Caco-2 (cell line): ENCODE measurements around the gene TXNL4A. TPM values are rescaled to one million over a fixed set of nuclear protein-coding genes. Genes with fewer than 3 reads are reported as not detected.

Source experiments
- BruUV-seq: library from RNA; stranded (reverse); fragments of 400-500 nt; replicated peaks from 2 replicates; lab custom pipeline; 2021; lab: Mats Ljungman, UMichigan
- CTCF ChIA-PET: fragments of 300-600 bp; sonication (Branson Sonifier 250); formaldehyde crosslinking; loops from one replicate; lab custom pipeline; 2022; ENCODE audit warnings: antibody characterized with exemption; lab: Charles Lee
- POLR2A ChIA-PET: fragments of 300-600 bp; sonication (Branson Sonifier 250); formaldehyde crosslinking; loops from one replicate; lab custom pipeline; 2022; ENCODE audit warnings: antibody characterized with exemption; lab: Charles Lee
- DNase-seq, 2 experiments: peaks; one replicate each; pipeline versions ENCODE4 v3.0.0 to v3.0.0-alpha.2; 2020 to 2022
- H3K27me3 ChIP-seq: replicated peaks from 2 replicates; pipeline ENCODE4 v1.6.0; 2011; ENCODE audit warnings: low read length; ENCODE audit not compliant: control insufficient read depth, insufficient read depth
- H3K36me3 ChIP-seq: 2 replicates; pipeline ENCODE4 v1.5.1; 2011; ENCODE audit warnings: low read length; ENCODE audit not compliant: control insufficient read depth, insufficient read depth
- H3K4me1 ChIP-seq: fragments of 250-450 bp; sonication (Bioruptor Pico); 2 replicates; pipeline ENCODE4 v1.5.1; 2020; ENCODE audit warnings: mild to moderate bottlenecking
- H3K4me3 ChIP-seq: 2 replicates; pipeline ENCODE4 v1.5.1; 2011; ENCODE audit warnings: low read depth, mild to moderate bottlenecking, control low read depth, low read length
- H3K9me3 ChIP-seq: fragments of 250-450 bp; sonication (Bioruptor Pico); 2 replicates; pipeline ENCODE4 v1.5.1; 2020; ENCODE audit warnings: mild to moderate bottlenecking, moderate library complexity
- H3K27ac Mint-ChIP-seq: one replicate; pipeline ENCODE4 v1.8.0; 2022; ENCODE audit warnings: mixed read lengths; ENCODE audit not compliant: unreplicated experiment
- H3K27me3 Mint-ChIP-seq: one replicate; pipeline ENCODE4 v1.8.0; 2022; ENCODE audit warnings: mixed read lengths; ENCODE audit not compliant: insufficient read depth, unreplicated experiment
- H3K36me3 Mint-ChIP-seq: one replicate; pipeline ENCODE4 v1.8.0; 2022; ENCODE audit warnings: mild to moderate bottlenecking, mixed read lengths; ENCODE audit not compliant: insufficient read depth, unreplicated experiment
- H3K4me1 Mint-ChIP-seq: one replicate; pipeline ENCODE4 v1.8.0; 2022; ENCODE audit warnings: low read depth, mixed read lengths; ENCODE audit not compliant: unreplicated experiment
- H3K4me3 Mint-ChIP-seq: one replicate; pipeline ENCODE4 v1.8.0; 2022; ENCODE audit warnings: mild to moderate bottlenecking, moderate library complexity, mixed read lengths; ENCODE audit not compliant: unreplicated experiment
- H3K9me3 Mint-ChIP-seq: one replicate; pipeline ENCODE4 v1.8.0; 2022; ENCODE audit warnings: mixed read lengths; ENCODE audit not compliant: unreplicated experiment
- intact Hi-C: fragments of 100-400 bp; cut with micrococcal nuclease; formaldehyde crosslinking; loops from one replicate; pipeline ENCODE4 v1.10.0; 2022; ENCODE audit not compliant: unreplicated experiment
- total RNA-seq: library from RNA; stranded (reverse); gene quantifications from 2 replicates; pipeline ENCODE4 v1.2.3, GENCODE V29; 2022
- TF ChIP-seq, protein P1 (sequence below), 2 experiments: fragments of 200-600 bp in 1 of 2; IDR thresholded peaks; 1 replicate in 1 of 2; 2 replicates in 1 of 2; pipeline versions ENCODE4 v1.5.1 to v1.8.0; 2011 to 2022; ENCODE audit warnings: antibody characterized with exemption in 1 of 2, control low read depth in 1 of 2, inconsistent platforms in 1 of 2, low read depth in 1 of 2, low read length in 1 of 2, mild to moderate bottlenecking in 1 of 2, moderate library complexity in 1 of 2; ENCODE audit not compliant: insufficient read depth in 1 of 2, severe bottlenecking in 1 of 2, unreplicated experiment in 1 of 2

TXNL4A gene
- total RNA-seq, 1 experiment from 2014 or later, result 83.3 TPM

DNA sequence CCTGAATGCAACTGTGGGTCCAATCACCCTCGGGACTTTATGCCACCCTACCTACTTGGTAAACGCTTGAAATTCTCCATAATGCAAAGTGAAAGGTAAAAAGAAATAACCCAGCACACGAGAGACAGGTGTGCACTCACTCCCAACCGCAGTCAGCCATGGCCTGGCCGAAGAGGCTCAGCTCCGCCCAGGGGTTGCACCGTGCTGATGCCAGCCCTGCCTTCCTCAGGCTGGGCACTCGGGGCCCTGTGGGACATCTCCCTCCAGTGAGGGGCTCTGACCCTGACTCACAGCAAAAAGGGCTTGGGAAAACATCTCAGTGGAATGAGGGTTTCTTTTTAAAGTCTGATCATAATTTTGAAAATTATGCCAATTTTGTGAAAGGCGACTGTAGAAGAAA lies 50.2 kb downstream of the TXNL4A start:
- no peaks in the 10 kb centered on the region for H3K9me3 ChIP-seq
- peaks cover 8% of the 10 kb centered on the region for H3K36me3 Mint-ChIP-seq
- ChIA-PET CTCF (no interaction called here), POLR2A (no interaction called here)
- no peak overlapping the region for H3K4me3 ChIP-seq
- intact Hi-C loops, result no loop called here
- no peaks in the 10 kb centered on the region for H3K27me3 Mint-ChIP-seq
- no peak overlapping the region for H3K4me3 Mint-ChIP-seq
- no peaks in the 10 kb centered on the region for H3K27me3 ChIP-seq
- TF ChIP-seq, protein P1, sequence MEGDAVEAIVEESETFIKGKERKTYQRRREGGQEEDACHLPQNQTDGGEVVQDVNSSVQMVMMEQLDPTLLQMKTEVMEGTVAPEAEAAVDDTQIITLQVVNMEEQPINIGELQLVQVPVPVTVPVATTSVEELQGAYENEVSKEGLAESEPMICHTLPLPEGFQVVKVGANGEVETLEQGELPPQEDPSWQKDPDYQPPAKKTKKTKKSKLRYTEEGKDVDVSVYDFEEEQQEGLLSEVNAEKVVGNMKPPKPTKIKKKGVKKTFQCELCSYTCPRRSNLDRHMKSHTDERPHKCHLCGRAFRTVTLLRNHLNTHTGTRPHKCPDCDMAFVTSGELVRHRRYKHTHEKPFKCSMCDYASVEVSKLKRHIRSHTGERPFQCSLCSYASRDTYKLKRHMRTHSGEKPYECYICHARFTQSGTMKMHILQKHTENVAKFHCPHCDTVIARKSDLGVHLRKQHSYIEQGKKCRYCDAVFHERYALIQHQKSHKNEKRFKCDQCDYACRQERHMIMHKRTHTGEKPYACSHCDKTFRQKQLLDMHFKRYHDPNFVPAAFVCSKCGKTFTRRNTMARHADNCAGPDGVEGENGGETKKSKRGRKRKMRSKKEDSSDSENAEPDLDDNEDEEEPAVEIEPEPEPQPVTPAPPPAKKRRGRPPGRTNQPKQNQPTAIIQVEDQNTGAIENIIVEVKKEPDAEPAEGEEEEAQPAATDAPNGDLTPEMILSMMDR (IDR thresholded peaks at IDR 0.05; ENCODE audit: insufficient read depth in 1 of 2, low read depth in 1 of 2, low read length in 1 of 2, severe bottlenecking in 1 of 2, unreplicated experiment in 1 of 2), result no peak
- peaks cover 11% of the 10 kb centered on the region for H3K4me1 ChIP-seq
- peaks cover 7% of the 10 kb centered on the region for H3K4me1 Mint-ChIP-seq
- H3K27ac Mint-ChIP-seq, result no peak overlapping the region
- no peak for DNase-seq
- H3K36me3 ChIP-seq, result no peaks in the 10 kb centered on the region
- H3K9me3 Mint-ChIP-seq, result no peaks in the 10 kb centered on the region
- BruUV-seq, result no TSS peak

DNA sequence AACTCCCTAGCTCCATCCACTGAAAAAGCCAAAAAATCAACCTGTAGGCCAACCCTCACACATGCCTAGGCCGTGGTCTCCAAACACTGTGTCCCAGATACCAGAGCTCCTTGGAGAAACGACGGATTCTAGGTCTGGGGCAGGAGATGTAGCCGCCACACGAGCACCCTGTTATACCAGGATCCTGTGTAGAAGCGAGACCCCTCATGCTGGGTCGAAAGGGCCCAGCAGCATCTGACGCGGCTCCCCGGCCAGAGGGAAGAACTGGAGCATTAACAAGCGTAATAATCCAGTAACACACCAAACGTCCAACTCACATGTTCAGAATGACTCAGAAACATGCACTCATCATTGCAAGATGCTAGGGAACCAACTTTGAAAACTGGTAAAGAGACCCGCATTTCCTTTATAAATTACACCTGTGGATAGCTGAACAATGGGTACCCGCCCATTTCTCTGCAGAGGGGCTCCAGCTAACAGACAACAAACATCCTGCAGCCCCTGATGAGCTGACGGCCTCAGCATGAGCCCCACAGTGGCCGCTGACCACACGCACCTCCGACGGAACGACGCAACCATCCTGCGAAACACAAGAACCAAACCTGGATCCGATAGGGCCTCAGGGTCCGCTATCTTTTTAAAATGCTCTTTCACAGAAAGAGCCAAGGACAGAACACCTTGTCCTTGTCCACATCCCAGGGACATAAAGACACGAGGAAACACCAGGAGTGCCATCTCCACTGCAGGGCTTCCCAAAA lies 51.1 kb downstream of the TXNL4A start:
- no peak overlapping the region for H3K27ac Mint-ChIP-seq

DNA sequence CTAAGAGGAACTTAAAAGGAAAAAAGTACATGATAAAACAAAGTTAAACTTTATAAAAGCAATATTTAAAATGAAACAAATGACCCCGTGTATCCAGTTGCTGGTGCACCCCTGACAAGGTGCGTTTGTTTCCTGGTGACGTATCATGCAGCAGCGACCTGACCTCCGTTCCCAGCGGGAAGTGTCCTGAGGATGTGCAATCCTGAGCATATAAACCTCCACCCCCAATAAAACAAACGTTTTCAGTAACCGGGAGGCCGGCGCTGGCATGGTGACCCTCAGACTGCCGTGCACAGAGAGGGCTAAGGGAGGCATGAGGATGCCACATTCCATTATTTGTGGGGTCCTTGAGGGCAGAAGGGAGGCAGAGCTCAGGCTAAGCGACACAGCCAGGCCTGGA lies 51.7 kb downstream of the TXNL4A start:
- H3K27me3 ChIP-seq, result no peaks in the 10 kb centered on the region
- no TSS peak for BruUV-seq
- ChIA-PET POLR2A (no interaction called here), CTCF (interaction anchor here (0.6 kb wide), 1 partner anchor 15 kb away, joined by 4 read pairs; no protein-coding TSS in a partner anchor)
- H3K4me1 Mint-ChIP-seq, result peaks cover 7% of the 10 kb centered on the region
- no peaks in the 10 kb centered on the region for H3K9me3 Mint-ChIP-seq
- no peaks in the 10 kb centered on the region for H3K36me3 ChIP-seq
- peaks cover 6% of the 10 kb centered on the region for H3K4me1 ChIP-seq
- no peaks in the 10 kb centered on the region for H3K27me3 Mint-ChIP-seq
- intact Hi-C loops, result no loop called here
- no peak overlapping the region for H3K4me3 Mint-ChIP-seq
- peaks cover 8% of the 10 kb centered on the region for H3K36me3 Mint-ChIP-seq
- no peaks in the 10 kb centered on the region for H3K9me3 ChIP-seq
- no peak overlapping the region for H3K4me3 ChIP-seq
- TF ChIP-seq, protein P1 (IDR thresholded peaks at IDR 0.05; ENCODE audit: insufficient read depth in 1 of 2, low read depth in 1 of 2, low read length in 1 of 2, severe bottlenecking in 1 of 2, unreplicated experiment in 1 of 2), result no peak
- no peak overlapping the region for H3K27ac Mint-ChIP-seq
- DNase-seq, result no peak

More for the DNA sequence above, 51.1 kb downstream of the TXNL4A start:
- Mint-ChIP-seq H3K4me3 (no peak overlapping the region), H3K27me3 (no peaks in the 10 kb centered on the region), H3K9me3 (no peaks in the 10 kb centered on the region), H3K36me3 (peaks cover 8% of the 10 kb centered on the region), H3K4me1 (peaks cover 7% of the 10 kb centered on the region)
- intact Hi-C loops, result no loop called here
- peaks cover 6% of the 10 kb centered on the region for H3K4me1 ChIP-seq
- no peaks in the 10 kb centered on the region for H3K9me3 ChIP-seq
- CTCF ChIA-PET, result interaction anchor here (0.6 kb wide), 1 partner anchor 15 kb away, joined by 4 read pairs; no protein-coding TSS in a partner anchor
- POLR2A ChIA-PET, result no interaction called here
- TF ChIP-seq, protein P1 (IDR thresholded peaks at IDR 0.05; ENCODE audit: insufficient read depth in 1 of 2, low read depth in 1 of 2, low read length in 1 of 2, severe bottlenecking in 1 of 2, unreplicated experiment in 1 of 2), result no peak
- no peak overlapping the region for H3K4me3 ChIP-seq
- DNase-seq, result no peak
- no peaks in the 10 kb centered on the region for H3K27me3 ChIP-seq
- BruUV-seq, result no TSS peak
- H3K36me3 ChIP-seq, result no peaks in the 10 kb centered on the region
